ENCODE data around the gene RBM26. TPM values are rescaled to one million over a fixed set of nuclear protein-coding genes. Genes with fewer than 3 reads are reported as not detected.

The RBM26 gene
- total RNA-seq, 1 donor from 2014 or later, result 20.6 TPM

- DNase-seq, result no peak
- Histone ChIP-seq H3K4me1 (no peaks in the 10 kb centered on the region), H3K27me3 (ENCODE audit: low read depth) (no peaks in the 10 kb centered on the region), H3K4me3 (no peak overlapping the region), H3K9me3 (replicated peaks) (peaks cover 10% of the 10 kb centered on the region), H3K27ac (replicated peaks) (no peak overlapping the region), H3K36me3 (no peaks in the 10 kb centered on the region)
- no peak for TF ChIP-seq CTCF (IDR thresholded peaks at IDR 0.05; ENCODE audit: borderline replicate concordance)
- intact Hi-C loops (cut with micrococcal nuclease), result no loop called here
These were observed 134.4 kb downstream of the RBM26 start for GRCh38 chr13:79271616-79272015.

GRCh38 chr13:79270859-79271258 is 135.2 kb downstream of the RBM26 start:
- Histone ChIP-seq H3K27me3 (ENCODE audit: low read depth) (no peaks in the 10 kb centered on the region), H3K36me3 (no peaks in the 10 kb centered on the region), H3K27ac (replicated peaks) (no peak overlapping the region), H3K4me1 (no peaks in the 10 kb centered on the region), H3K9me3 (replicated peaks) (peaks cover 10% of the 10 kb centered on the region), H3K4me3 (no peak overlapping the region)
- DNase-seq, result no peak
- intact Hi-C loops (cut with micrococcal nuclease), result no loop called here
- TF ChIP-seq CTCF (IDR thresholded peaks at IDR 0.05; ENCODE audit: borderline replicate concordance), result no peak

Other genes starting within 250 kb of the RBM26 start
- 33.1 TPM for gene NDFIP2, start 74.9 kb upstream of the RBM26 start, total RNA-seq

All from left ventricle myocardium inferior (tissue), 1 donor.